ENCODE data around the gene TPCN2. TPM values are rescaled to one million over a fixed set of nuclear protein-coding genes. Genes with fewer than 3 reads are reported as not detected.

Gene TPCN2
- total and polyA plus RNA-seq, 2 of the 4 experiments (the other 2 are of a cell fraction): 3.4 to 8.0 TPM

DNA sequence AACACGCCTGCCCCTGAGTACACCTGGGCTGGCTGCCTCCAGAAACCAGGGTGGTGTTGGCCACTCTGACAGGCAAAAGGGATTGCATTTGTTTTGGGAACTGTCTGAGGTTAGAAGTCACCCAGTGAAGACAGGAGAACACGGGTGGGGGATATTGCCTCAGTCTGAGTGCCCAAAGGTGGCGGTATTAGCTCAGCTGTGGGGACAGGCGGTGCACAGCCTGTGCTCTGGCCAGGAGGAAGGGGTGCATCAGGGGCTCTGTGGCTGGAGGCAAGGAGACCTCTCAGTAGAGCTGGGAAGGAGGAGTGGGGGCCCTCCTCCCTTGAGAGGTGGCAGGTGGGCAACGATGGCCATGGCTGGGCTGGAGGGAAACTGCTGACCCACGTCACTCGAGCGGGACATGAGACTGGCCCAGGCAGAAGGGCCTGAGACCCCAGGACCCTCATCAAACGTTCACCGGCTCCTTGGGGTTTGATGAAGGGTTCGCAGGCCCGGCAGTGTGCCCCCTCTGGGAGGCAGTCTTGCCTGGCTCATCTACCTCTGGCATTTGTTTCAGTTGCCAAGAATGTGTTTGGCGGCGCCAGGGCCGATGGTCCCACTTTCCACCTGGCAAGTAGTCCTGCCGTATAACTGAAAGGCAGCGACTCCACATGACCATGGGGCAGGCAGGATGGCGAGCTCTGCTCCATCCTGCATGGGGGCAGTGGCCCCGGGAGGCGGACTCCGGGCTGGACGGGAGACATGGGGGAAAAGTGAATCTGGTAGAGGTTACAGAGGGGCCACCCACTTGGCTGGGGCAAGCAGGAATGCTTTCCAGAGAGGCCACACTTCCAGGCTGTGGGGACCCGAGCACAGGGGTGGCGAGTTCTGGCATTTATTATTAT, 54.2 kb downstream of the TPCN2 start:
- peak overlapping the region; percentile 57 for H2AK5ac ChIP-seq (ENCODE audit: low read depth, low read length)
- WGBS, 2 experiments (ENCODE audit: extremely low coverage in 2 of 2, insufficient read length in 1 of 2): 100% methylated on average over 1 of the region's 24 CpGs; no CpG with 5 or more reads in 1 of the 2 experiments
- dilution Hi-C loops (cut with HindIII; ENCODE audit: low sequenced_read_pairs, unreplicated experiment): no loop called here

More for the DNA sequence above, 54.2 kb downstream of the TPCN2 start:
- no peak for ATAC-seq (ENCODE audit: low read depth)
- Histone ChIP-seq H2BK15ac (ENCODE audit: low read depth, low read length) (no peak overlapping the region), H3K9ac (ENCODE audit: low read depth, low read length) (no peak overlapping the region), H3K14ac (replicated peaks; ENCODE audit: low read depth, low read length) (no peak overlapping the region), H2AFZ (replicated peaks; ENCODE audit: low read length, poor library complexity) (peak overlapping the region; percentile 40), H3K27me3 (ENCODE audit: control insufficient read depth, insufficient read depth, low read length) (no peaks in the 10 kb centered on the region), H3K27ac (ENCODE audit: insufficient read depth, low read length) (no peak overlapping the region), H3K4me2 (ENCODE audit: low read depth, low read length) (no peak overlapping the region), H4K8ac (ENCODE audit: low read depth in 2 of 2, low read length in 2 of 2) (no peak overlapping the region; a peak in 1 of 4 replicates), H3K23ac (ENCODE audit: low read depth, low read length) (no peak overlapping the region), H3K4me3 (ENCODE audit: insufficient read depth, low read depth, low read length) (no peak overlapping the region), H3K36me3 (ENCODE audit: control insufficient read depth, insufficient read depth, low read length) (no peaks in the 10 kb centered on the region), H3K18ac (ENCODE audit: low read depth, low read length) (no peak overlapping the region), H3K4ac (ENCODE audit: low read depth, low read length) (no peak overlapping the region), H2AK9ac (replicated peaks; ENCODE audit: low read depth, low read length, poor library complexity) (peak overlapping the region; percentile 62), H3K9me1 (ENCODE audit: insufficient read depth, low read length) (no peaks in the 10 kb centered on the region), H3K79me1 (ENCODE audit: low read depth in 1 of 2, low read length in 2 of 2) (no peaks in the 10 kb centered on the region), H4K20me1 (ENCODE audit: insufficient read depth, low read length) (peaks cover 7% of the 10 kb centered on the region), H2BK5ac (ENCODE audit: low read depth, low read length, poor library complexity, severe bottlenecking) (no peak overlapping the region), H3K4me1 (ENCODE audit: control insufficient read depth, insufficient read depth, low read length) (peaks cover 3% of the 10 kb centered on the region; the same call in 1 of the 2 replicates), H3K56ac (ENCODE audit: extremely low read depth, insufficient read depth, low read length) (no peak overlapping the region), H2BK120ac (ENCODE audit: low read depth, low read length) (no peak overlapping the region), H2BK20ac (ENCODE audit: low read depth, low read length) (no peak overlapping the region), H4K5ac (ENCODE audit: low read depth, low read length) (no peak overlapping the region), H3K9me3 (ENCODE audit: control insufficient read depth, insufficient read depth, low read length) (peaks cover 5% of the 10 kb centered on the region; the same call in 1 of the 2 replicates), H4K91ac (ENCODE audit: insufficient read depth, low read depth, low read length) (no peak overlapping the region)
- BruUV-seq (replicated peaks): no TSS peak
- intact Hi-C loops (cut with micrococcal nuclease): loop anchor here (5.0 kb wide), 1 partner anchor 339 kb away; no protein-coding TSS in a partner anchor
- in situ Hi-C loops (cut with MboI; ENCODE audit: low sequenced_read_pairs): loop anchor here (25.0 kb wide), 1 partner anchor 1084 kb away; no protein-coding TSS in a partner anchor
- ChIA-PET CTCF (interaction anchor here (1.1 to 1.9 kb wide), 2 partner anchors 29 to 567 kb away, joined by 3 to 9 read pairs; no protein-coding TSS in a partner anchor), POLR2A (ENCODE audit: unreplicated experiment) (no interaction called here)
- DNase-seq: no peak
- TF ChIP-seq RAD21 (IDR thresholded peaks at IDR 0.05; ENCODE audit: low read length) (peak; percentile 42), BHLHE40 (IDR thresholded peaks at IDR 0.05; ENCODE audit: low read depth, low read length) (no peak)
- TF ChIP-seq, protein P1, sequence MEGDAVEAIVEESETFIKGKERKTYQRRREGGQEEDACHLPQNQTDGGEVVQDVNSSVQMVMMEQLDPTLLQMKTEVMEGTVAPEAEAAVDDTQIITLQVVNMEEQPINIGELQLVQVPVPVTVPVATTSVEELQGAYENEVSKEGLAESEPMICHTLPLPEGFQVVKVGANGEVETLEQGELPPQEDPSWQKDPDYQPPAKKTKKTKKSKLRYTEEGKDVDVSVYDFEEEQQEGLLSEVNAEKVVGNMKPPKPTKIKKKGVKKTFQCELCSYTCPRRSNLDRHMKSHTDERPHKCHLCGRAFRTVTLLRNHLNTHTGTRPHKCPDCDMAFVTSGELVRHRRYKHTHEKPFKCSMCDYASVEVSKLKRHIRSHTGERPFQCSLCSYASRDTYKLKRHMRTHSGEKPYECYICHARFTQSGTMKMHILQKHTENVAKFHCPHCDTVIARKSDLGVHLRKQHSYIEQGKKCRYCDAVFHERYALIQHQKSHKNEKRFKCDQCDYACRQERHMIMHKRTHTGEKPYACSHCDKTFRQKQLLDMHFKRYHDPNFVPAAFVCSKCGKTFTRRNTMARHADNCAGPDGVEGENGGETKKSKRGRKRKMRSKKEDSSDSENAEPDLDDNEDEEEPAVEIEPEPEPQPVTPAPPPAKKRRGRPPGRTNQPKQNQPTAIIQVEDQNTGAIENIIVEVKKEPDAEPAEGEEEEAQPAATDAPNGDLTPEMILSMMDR (conservative IDR thresholded peaks at IDR 0.05; ENCODE audit: low read depth, low read length): peak; percentile 24; the same call in 1 of the 2 replicates

All from IMR-90 (cell line).